OCI-LY1 (cell line): ENCODE results near the gene MRPL47.

Source experiments
- H2AFZ ChIP-seq: fragments of 200-600 bp; sonication (generic), shearing (Covaris generic); 2 replicates; pipeline ENCODE4 v1.6.0; 2014; ENCODE audit warnings: antibody characterized with exemption, mild to moderate bottlenecking, low read length
- H3F3A ChIP-seq: fragments of 200-600 bp; sonication (generic), shearing (Covaris generic); 2 replicates; pipeline ENCODE4 v1.6.0; 2014; ENCODE audit warnings: mild to moderate bottlenecking, antibody characterized with exemption, low read length, moderate library complexity; ENCODE audit not compliant: insufficient read depth
- H3K27ac ChIP-seq: fragments of 200-600 bp; sonication (generic); 2 replicates; pipeline ENCODE4 v1.5.1; 2014; ENCODE audit warnings: low read length, mixed run types, mild to moderate bottlenecking, low read depth; ENCODE audit not compliant: poor library complexity, severe bottlenecking
- H3K27me3 ChIP-seq: fragments of 200-600 bp; sonication (generic); 2 replicates; pipeline ENCODE4 v1.6.0; 2014; ENCODE audit warnings: antibody characterized with exemption, mild to moderate bottlenecking, low read length, moderate library complexity; ENCODE audit not compliant: insufficient read depth
- H3K36me3 ChIP-seq: fragments of 200-600 bp; sonication (generic); 2 replicates; pipeline ENCODE4 v1.6.1; 2014; ENCODE audit warnings: mild to moderate bottlenecking, antibody characterized with exemption, low read length, moderate library complexity, mixed read lengths; ENCODE audit not compliant: insufficient read depth
- H3K4me1 ChIP-seq: fragments of 200-600 bp; sonication (generic); 2 replicates; pipeline ENCODE4 v1.5.1; 2014; ENCODE audit warnings: mild to moderate bottlenecking, low read length, moderate library complexity; ENCODE audit not compliant: insufficient read depth, severe bottlenecking
- H3K4me2 ChIP-seq: fragments of 200-600 bp; sonication (generic), shearing (Covaris generic); 2 replicates; pipeline ENCODE4 v1.6.1; 2014; ENCODE audit warnings: low read length
- H3K4me3 ChIP-seq: fragments of 200-600 bp; sonication (generic); 2 replicates; pipeline ENCODE4 v1.5.1; 2014; ENCODE audit warnings: low read length, low read depth, mild to moderate bottlenecking, mixed read lengths; ENCODE audit not compliant: poor library complexity, severe bottlenecking
- H3K79me2 ChIP-seq: fragments of 200-600 bp; shearing (Covaris generic); 2 replicates; pipeline ENCODE4 v1.6.1; 2016; ENCODE audit warnings: mixed run types, low read length, mixed read lengths; ENCODE audit not compliant: insufficient read depth
- H3K9ac ChIP-seq: fragments of 200-600 bp; sonication (generic), shearing (Covaris generic); 2 replicates; pipeline ENCODE4 v1.6.1; 2014; ENCODE audit warnings: mild to moderate bottlenecking, low read length, mixed read lengths
- H3K9me2 ChIP-seq: fragments of 200-600 bp; sonication (generic), shearing (Covaris generic); 2 replicates; pipeline ENCODE4 v1.6.1; 2014; ENCODE audit warnings: low read depth, mild to moderate bottlenecking, low read length, mixed read lengths
- H3K9me3 ChIP-seq: fragments of 200-600 bp; shearing (Covaris generic); 2 replicates; pipeline ENCODE4 v1.6.1; 2014; ENCODE audit warnings: low read length, mixed read lengths
- H4K20me1 ChIP-seq: fragments of 200-600 bp; sonication (generic), shearing (Covaris generic); 2 replicates; pipeline ENCODE4 v1.6.0; 2016; ENCODE audit warnings: mild to moderate bottlenecking, low read length; ENCODE audit not compliant: insufficient read depth
- EZH2 ChIP-seq: fragments of 200-600 bp; sonication (generic), shearing (Covaris generic); IDR thresholded peaks from 2 replicates; pipeline ENCODE4 v1.8.0; 2017; ENCODE audit warnings: borderline replicate concordance, mixed run types, mild to moderate bottlenecking, antibody characterized with exemption, low read length, moderate library complexity, mixed read lengths
- TF ChIP-seq, protein P1 (sequence below): fragments of 200-600 bp; sonication (generic), shearing (Covaris generic); IDR thresholded peaks from 2 replicates; pipeline ENCODE4 v1.5.1; 2017; ENCODE audit warnings: mild to moderate bottlenecking, antibody characterized with exemption, low read length, moderate library complexity, mixed read lengths

MRPL47 gene

DNA sequence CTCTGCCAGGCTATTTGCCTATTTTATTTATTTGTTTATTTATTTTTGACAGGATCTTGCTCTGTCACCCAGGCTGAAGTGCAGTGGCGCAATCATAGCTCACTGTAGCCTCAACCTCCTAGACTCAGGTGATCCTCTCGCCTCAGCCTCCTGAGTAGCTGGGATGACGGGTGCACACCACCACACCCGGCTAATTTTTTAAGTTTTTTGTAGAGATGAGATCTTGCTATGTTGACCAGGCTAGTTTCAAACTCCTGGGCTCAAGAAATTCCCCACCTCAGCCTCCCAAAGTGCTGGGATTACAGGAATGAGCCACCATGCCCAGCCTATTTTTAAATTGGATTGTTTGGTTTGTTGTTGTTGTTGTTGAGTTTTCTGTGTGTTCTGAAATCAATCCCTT is 5.6 kb upstream of the MRPL47 start:
- Histone ChIP-seq H3K36me3 (peaks cover 29% of the 10 kb centered on the region), H3K27me3 (no peaks in the 10 kb centered on the region), H3K4me3 (no peak overlapping the region), H3K9me3 (no peaks in the 10 kb centered on the region), H4K20me1 (no peaks in the 10 kb centered on the region), H2AFZ (no peak overlapping the region), H3K27ac (no peak overlapping the region), H3K4me1 (peaks cover 44% of the 10 kb centered on the region), H3F3A (peaks cover 3% of the 10 kb centered on the region; the same call in 1 of the 2 replicates), H3K9ac (no peak overlapping the region), H3K79me2 (peaks cover 38% of the 10 kb centered on the region), H3K9me2 (no peaks in the 10 kb centered on the region), H3K4me2 (no peak overlapping the region)
- TF ChIP-seq, protein P1, sequence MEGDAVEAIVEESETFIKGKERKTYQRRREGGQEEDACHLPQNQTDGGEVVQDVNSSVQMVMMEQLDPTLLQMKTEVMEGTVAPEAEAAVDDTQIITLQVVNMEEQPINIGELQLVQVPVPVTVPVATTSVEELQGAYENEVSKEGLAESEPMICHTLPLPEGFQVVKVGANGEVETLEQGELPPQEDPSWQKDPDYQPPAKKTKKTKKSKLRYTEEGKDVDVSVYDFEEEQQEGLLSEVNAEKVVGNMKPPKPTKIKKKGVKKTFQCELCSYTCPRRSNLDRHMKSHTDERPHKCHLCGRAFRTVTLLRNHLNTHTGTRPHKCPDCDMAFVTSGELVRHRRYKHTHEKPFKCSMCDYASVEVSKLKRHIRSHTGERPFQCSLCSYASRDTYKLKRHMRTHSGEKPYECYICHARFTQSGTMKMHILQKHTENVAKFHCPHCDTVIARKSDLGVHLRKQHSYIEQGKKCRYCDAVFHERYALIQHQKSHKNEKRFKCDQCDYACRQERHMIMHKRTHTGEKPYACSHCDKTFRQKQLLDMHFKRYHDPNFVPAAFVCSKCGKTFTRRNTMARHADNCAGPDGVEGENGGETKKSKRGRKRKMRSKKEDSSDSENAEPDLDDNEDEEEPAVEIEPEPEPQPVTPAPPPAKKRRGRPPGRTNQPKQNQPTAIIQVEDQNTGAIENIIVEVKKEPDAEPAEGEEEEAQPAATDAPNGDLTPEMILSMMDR: no peak
- no peak for TF ChIP-seq EZH2

DNA sequence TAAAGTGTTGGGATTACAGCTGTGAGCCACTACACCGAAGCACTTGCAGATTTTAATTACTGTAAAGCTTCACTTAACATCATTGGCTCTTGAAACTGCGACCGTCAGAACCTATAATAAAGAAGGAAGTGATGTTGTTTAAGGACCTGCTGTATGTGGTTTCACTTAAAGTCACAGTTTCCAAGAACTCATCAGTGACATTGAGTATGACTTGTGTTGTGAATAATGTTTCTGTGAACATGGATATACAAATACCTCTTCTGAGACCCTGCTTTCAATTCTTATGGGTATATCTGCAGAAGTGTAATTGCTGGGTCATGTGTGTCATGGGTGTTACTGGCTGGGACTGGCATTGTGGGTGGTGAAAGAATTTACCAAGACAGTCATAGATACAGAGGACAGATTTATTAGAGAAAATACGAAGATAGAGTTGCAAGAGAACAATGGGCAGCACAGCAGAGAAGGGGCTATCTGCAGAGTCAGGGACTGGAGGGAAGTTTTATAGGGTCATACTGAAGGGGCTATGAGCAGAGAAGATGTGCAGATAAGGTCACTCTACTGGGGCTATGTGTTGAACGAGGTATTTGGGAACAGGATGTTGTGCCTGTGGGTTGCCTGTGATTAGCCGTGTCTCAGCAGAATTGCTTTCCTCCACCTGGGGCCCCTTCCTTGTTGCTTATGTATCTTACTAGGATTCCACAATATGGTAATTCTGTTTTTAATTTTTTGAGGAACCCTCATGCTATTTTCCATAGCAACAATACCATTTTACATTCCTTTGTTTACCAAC is 4.7 kb upstream of the MRPL47 start:
- Histone ChIP-seq H2AFZ (no peak overlapping the region), H3K9ac (peak overlapping the region; percentile 3; the same call in 1 of the 2 replicates), H3K27ac (peak overlapping the region; percentile 63), H3F3A (peaks cover 3% of the 10 kb centered on the region; the same call in 1 of the 2 replicates), H3K9me3 (no peaks in the 10 kb centered on the region), H3K27me3 (no peaks in the 10 kb centered on the region), H3K79me2 (peaks cover 42% of the 10 kb centered on the region), H3K4me2 (peak overlapping the region; percentile 54), H3K36me3 (peaks cover 26% of the 10 kb centered on the region), H3K4me1 (peaks cover 44% of the 10 kb centered on the region), H4K20me1 (no peaks in the 10 kb centered on the region), H3K4me3 (peak overlapping the region; percentile 17), H3K9me2 (no peaks in the 10 kb centered on the region)
- TF ChIP-seq, protein P1: no peak
- TF ChIP-seq EZH2: no peak

- no peak overlapping the region for H2AFZ ChIP-seq
- peak overlapping the region; percentile 78 for H3K4me2 ChIP-seq
- peaks cover 58% of the 10 kb centered on the region for H3K4me1 ChIP-seq
- H3K9me2 ChIP-seq: no peaks in the 10 kb centered on the region
- no peaks in the 10 kb centered on the region for H4K20me1 ChIP-seq
- H3K9me3 ChIP-seq: no peaks in the 10 kb centered on the region
- no peak overlapping the region for H3K9ac ChIP-seq
- no peak overlapping the region for H3K4me3 ChIP-seq
- H3K27me3 ChIP-seq: no peaks in the 10 kb centered on the region
- peak overlapping the region; percentile 64 for H3K27ac ChIP-seq
- peaks cover 23% of the 10 kb centered on the region for H3K36me3 ChIP-seq
- H3F3A ChIP-seq: peaks cover 3% of the 10 kb centered on the region; the same call in 1 of the 2 replicates
- peaks cover 56% of the 10 kb centered on the region for H3K79me2 ChIP-seq
- TF ChIP-seq, protein P1: no peak
- TF ChIP-seq EZH2: no peak
These were observed 2.2 kb upstream of the MRPL47 start for GRCh38 chr3:179606534-179607085.
